ENCODE measurements around the gene SCUBE1.

- TF ChIP-seq POLR2A (IDR thresholded peaks at IDR 0.05) (no peak), CTCF (IDR thresholded peaks at IDR 0.05) (peak; percentile 45 to 81 (median 70))
Measured at GRCh38 chr22:43273902-43274484, 69.2 kb downstream of the SCUBE1 start.
